Lung (tissue), 12 donors: ENCODE measurements around the gene ITGA11. TPM values are rescaled to one million over a fixed set of nuclear protein-coding genes. Genes with fewer than 3 reads are reported as not detected.

Experiments
- ATAC-seq: fragments of 200-7000 bp; cut with Tn5 transposase; one replicate; pipeline ENCODE4 v1.9.1; 2020; ENCODE audit warnings: moderate number of reproducible peaks; ENCODE audit not compliant: insufficient read depth, low FRiP score
- DNase-seq, 3 donors: peaks; one replicate each; pipeline ENCODE4 v3.0.0-alpha.2; 2013 to 2017
- H3K27ac ChIP-seq, 2 donors: one replicate each; pipeline ENCODE4 v1.5.1; 2013; ENCODE audit warnings: mild to moderate bottlenecking in 2 of 2, moderate library complexity in 2 of 2, control low read depth in 1 of 2, inconsistent platforms in 1 of 2, low read depth in 1 of 2, low read length in 1 of 2
- H3K27me3 ChIP-seq, 3 donors: one replicate each; pipeline ENCODE4 v1.5.1; 2013; ENCODE audit warnings: low read length in 2 of 3; ENCODE audit not compliant: control insufficient read depth in 3 of 3, insufficient read depth in 3 of 3
- H3K36me3 ChIP-seq, 4 donors: one replicate each; pipeline ENCODE4 v1.5.1; 2013; ENCODE audit warnings: low read length in 4 of 4, mild to moderate bottlenecking in 1 of 4, moderate library complexity in 1 of 4; ENCODE audit not compliant: control insufficient read depth in 4 of 4, insufficient read depth in 4 of 4
- H3K4me1 ChIP-seq, 5 donors: one replicate each; pipeline ENCODE4 v1.5.1; 2013; ENCODE audit warnings: low read length in 5 of 5, mild to moderate bottlenecking in 2 of 5, moderate library complexity in 1 of 5; ENCODE audit not compliant: control insufficient read depth in 5 of 5, insufficient read depth in 5 of 5
- H3K4me3 ChIP-seq: one replicate; pipeline ENCODE4 v1.5.1; 2013; ENCODE audit warnings: mild to moderate bottlenecking, control low read depth, moderate library complexity
- H3K9ac ChIP-seq, 2 donors: one replicate each; pipeline ENCODE4 v1.5.1; 2013; ENCODE audit warnings: low read length in 2 of 2, control low read depth in 1 of 2; ENCODE audit not compliant: insufficient read depth in 1 of 2
- H3K9me3 ChIP-seq, 4 donors: one replicate each; pipeline ENCODE4 v1.5.1; 2013; ENCODE audit warnings: low read length in 3 of 4, mild to moderate bottlenecking in 1 of 4, moderate library complexity in 1 of 4; ENCODE audit not compliant: control insufficient read depth in 4 of 4, insufficient read depth in 3 of 4
- CTCF ChIP-seq: IDR thresholded peaks from 2 replicates; pipeline ENCODE4 v1.5.1; 2012; ENCODE audit warnings: mild to moderate bottlenecking; ENCODE audit errors: control extremely low read depth, extremely low read depth
- WGBS, 2 donors: extraction: QIAGEN DNeasy Blood & Tissue Kit; methylation state at CpG; one replicate each; pipeline ENCODE4 v1.1.7; 2013; 5-methylcytosine and 5-hydroxymethylcytosine counted together
- polyA plus RNA-seq, 2 donors: library from polyadenylated mRNA; stranded (reverse); fragments of 200-250 nt; gene quantifications; one replicate each; pipeline ENCODE4 v1.2.1, GENCODE V29; 2013
- total RNA-seq, 2 donors: library from RNA; depleted of rRNA in 1 of 2; stranded (reverse); fragments of >200 nt in 1 of 2; gene quantifications; one replicate each; pipeline ENCODE4 v1.2.1, GENCODE V29; 2014 to 2021
- donor health status: control.
- donor health status: control.
- donor health status: Bipolar disorder and iron deficiency.
- donor health status: healthy.
- donor health status: DM: yes; HTN: yes; CAD: no.

ITGA11 gene
- total and polyA plus RNA-seq, 4 donors, result 0.35 to 1.8 (median 1.0) TPM

GRCh38 chr15:68309024-68309423 lies 122.9 kb downstream of the ITGA11 start:
- H3K9ac ChIP-seq, result no peak overlapping the region
- H3K4me1 ChIP-seq, result peaks cover 0 to 15% (median 0%) of the 10 kb centered on the region in 5 donors
- H3K27ac ChIP-seq, result no peak overlapping the region
- peak in 1 of 3 donors; percentile 26 for DNase-seq
- no peaks in the 10 kb centered on the region for H3K27me3 ChIP-seq
- no peak for ATAC-seq
- H3K4me3 ChIP-seq, result no peak overlapping the region
- no peak for TF ChIP-seq CTCF
- no peaks in the 10 kb centered on the region for H3K36me3 ChIP-seq
- no peaks in the 10 kb centered on the region for H3K9me3 ChIP-seq
- WGBS, 2 donors, result 69 to 79% methylated on average over 3 of the region's 3 CpGs

- WGBS, 2 donors, result 79 to 80% methylated on average over 14 of the region's 14 CpGs
- no peaks in the 10 kb centered on the region for H3K27me3 ChIP-seq
- no peak for DNase-seq
- ATAC-seq, result no peak
- H3K36me3 ChIP-seq, result no peaks in the 10 kb centered on the region
- H3K9me3 ChIP-seq, result no peaks in the 10 kb centered on the region
- no peak overlapping the region for H3K27ac ChIP-seq
- peaks cover 0 to 15% (median 0%) of the 10 kb centered on the region in 5 donors for H3K4me1 ChIP-seq
- no peak overlapping the region for H3K4me3 ChIP-seq
- H3K9ac ChIP-seq, result no peak overlapping the region
- no peak for TF ChIP-seq CTCF
Observed at GRCh38 chr15:68307131-68307928, 124.6 kb downstream of the ITGA11 start.

- TF ChIP-seq CTCF, result no peak
- no peak overlapping the region for H3K4me3 ChIP-seq
- H3K27ac ChIP-seq, result no peak overlapping the region
- no peak overlapping the region for H3K9ac ChIP-seq
- H3K9me3 ChIP-seq, result peaks cover 0 to 2% (median 0%) of the 10 kb centered on the region in 4 donors
- DNase-seq (no peak), ATAC-seq (no peak)
- 71 to 84% methylated on average over 6 of the region's 6 CpGs for WGBS, 2 donors
- peaks cover 0 to 4% (median 0%) of the 10 kb centered on the region in 4 donors for H3K36me3 ChIP-seq
- no peaks in the 10 kb centered on the region for H3K27me3 ChIP-seq
- H3K4me1 ChIP-seq, result peaks cover 0 to 9% (median 0%) of the 10 kb centered on the region in 5 donors
Observed at GRCh38 chr15:68305420-68305871, 126.5 kb downstream of the ITGA11 start.
